Keratinocyte (primary cell): ENCODE data around the gene B3GNT2.

ENCODE experiments used
- CTCF ChIP-seq, 3 experiments: IDR thresholded peaks in 1 of 3; conservative IDR thresholded peaks in 1 of 3; optimal IDR thresholded peaks in 1 of 3; 2 replicates in 2 of 3; 3 replicates in 1 of 3; pipeline versions ENCODE3 to v1.5.1; 2011; ENCODE audit warnings: low read length in 3 of 3, mild to moderate bottlenecking in 3 of 3, moderate library complexity in 2 of 3, control low read depth in 1 of 3, inconsistent platforms in 1 of 3; ENCODE audit not compliant: insufficient read depth in 2 of 3; ENCODE audit errors: extremely low read depth in 1 of 3
- EZH2 ChIP-seq: IDR thresholded peaks from one replicate; pipeline ENCODE4 v1.6.1; 2012; ENCODE audit warnings: inconsistent platforms, mild to moderate bottlenecking, low read length, moderate library complexity

- TF ChIP-seq CTCF (optimal IDR thresholded peaks at IDR 0.05 in 1 of 3, IDR thresholded peaks at IDR 0.05 in 1 of 3, conservative IDR thresholded peaks at IDR 0.05 in 1 of 3; ENCODE audit: extremely low read depth in 1 of 3, insufficient read depth in 2 of 3, low read length in 3 of 3) (no peak), EZH2 (no peak)
Measured at GRCh38 chr2:62216616-62217015, 20.7 kb downstream of the B3GNT2 start.
